Chondrocyte (in vitro differentiated cells): ENCODE data around the gene CYGB. TPM values are rescaled to one million over a fixed set of nuclear protein-coding genes. Genes with fewer than 3 reads are reported as not detected.

ENCODE experiments used
- DNase-seq: peaks from one replicate; pipeline ENCODE4 v3.0.0; 2021; ENCODE audit warnings: mixed read lengths, low spot score
- H3K27ac Mint-ChIP-seq: one replicate; pipeline ENCODE4 v1.8.0; 2021; ENCODE audit warnings: mild to moderate bottlenecking, moderate library complexity, mixed read lengths; ENCODE audit not compliant: unreplicated experiment
- H3K27me3 Mint-ChIP-seq: 2 replicates; pipeline ENCODE4 v1.8.0; 2021; ENCODE audit warnings: low read depth, mixed read lengths
- H3K36me3 Mint-ChIP-seq: 2 replicates; pipeline ENCODE4 v1.8.0; 2021; ENCODE audit warnings: low read depth, mixed read lengths
- H3K4me1 Mint-ChIP-seq: 2 replicates; pipeline ENCODE4 v1.8.0; 2021; ENCODE audit warnings: low read depth, mild to moderate bottlenecking, mixed read lengths
- H3K4me3 Mint-ChIP-seq: one replicate; pipeline ENCODE4 v1.8.0; 2021; ENCODE audit warnings: mild to moderate bottlenecking, moderate library complexity, mixed read lengths; ENCODE audit not compliant: unreplicated experiment
- H3K9me3 Mint-ChIP-seq: 2 replicates; pipeline ENCODE4 v1.8.0; 2021; ENCODE audit warnings: low read depth, mixed read lengths
- CTCF ChIP-seq: fragments of 200-600 bp; sonication (generic); IDR thresholded peaks from 2 replicates; pipeline ENCODE4 v1.5.0; 2021; ENCODE audit warnings: antibody characterized with exemption, mild to moderate bottlenecking, moderate library complexity
- total RNA-seq: library from RNA; stranded (reverse); gene quantifications from 3 replicates; pipeline ENCODE4 v1.2.1, GENCODE V29; 2021

Gene CYGB
- total RNA-seq, 1 donor from 2014 or later = 5.4 TPM

- no peak for TF ChIP-seq CTCF
- H3K27me3 Mint-ChIP-seq = no peaks in the 10 kb centered on the region
- H3K27ac Mint-ChIP-seq = no peak overlapping the region
- no peaks in the 10 kb centered on the region for H3K36me3 Mint-ChIP-seq
- H3K4me1 Mint-ChIP-seq = peaks cover 4% of the 10 kb centered on the region
- H3K9me3 Mint-ChIP-seq = no peaks in the 10 kb centered on the region
- H3K4me3 Mint-ChIP-seq = no peak overlapping the region
- no peak for DNase-seq
Measured at GRCh38 chr17:76477576-76477975, 59.9 kb downstream of the CYGB start.

Other genes with a start within 250 kb of the CYGB start
- 4.7 to 5.2 TPM (median 5.0 TPM) in 3 replicates for gene QRICH2, start 229.4 kb downstream of the CYGB start, total RNA-seq
- gene PRPSAP1, start 183.8 kb downstream of the CYGB start, total RNA-seq = 41.4 to 59.0 TPM (median 55.3 TPM) in 3 replicates
- gene SPHK1, start 153.1 kb downstream of the CYGB start, total RNA-seq = 5.8 to 12.8 TPM (median 12.7 TPM) in 3 replicates
- gene UBE2O, start 84.6 kb downstream of the CYGB start, total RNA-seq = 20.0 to 22.1 TPM (median 22.0 TPM) in 3 replicates
- not detected in 3 replicates for gene AANAT, start 70.1 kb downstream of the CYGB start, total RNA-seq
- 4.7 to 5.4 TPM (median 4.9 TPM) in 3 replicates for gene RHBDF2, start 36.3 kb downstream of the CYGB start, total RNA-seq
- gene PRCD, start 2.3 kb upstream of the CYGB start, total RNA-seq = 0.55 to 1.0 TPM (median 0.92 TPM) in 3 replicates
- 1.5 to 3.0 TPM (median 2.8 TPM) in 3 replicates for gene ST6GALNAC2, start 48.2 kb upstream of the CYGB start, total RNA-seq
- gene ST6GALNAC1, start 106.0 kb upstream of the CYGB start, total RNA-seq = not detected in 3 replicates
- gene MXRA7, start 173.3 kb upstream of the CYGB start, total RNA-seq = 141 to 200 TPM (median 197 TPM) in 3 replicates
- gene JMJD6, start 188.9 kb upstream of the CYGB start, total RNA-seq = 22.4 to 27.2 TPM (median 25.0 TPM) in 3 replicates
- gene METTL23, start 189.1 kb upstream of the CYGB start, total RNA-seq = 24.3 to 28.4 TPM (median 27.0 TPM) in 3 replicates
- gene SRSF2, start 199.6 kb upstream of the CYGB start, total RNA-seq = 94.4 to 183 TPM (median 95.2 TPM) in 3 replicates
- gene MFSD11, start 200.4 kb upstream of the CYGB start, total RNA-seq = 30.3 to 33.6 TPM (median 31.1 TPM) in 3 replicates